ENCODE data around the gene MDM1. TPM values are rescaled to one million over a fixed set of nuclear protein-coding genes. Genes with fewer than 3 reads are reported as not detected.

Gene MDM1
- total and polyA plus RNA-seq, 8 donors: 3.9 to 41.4 (median 12.0) TPM

DNA sequence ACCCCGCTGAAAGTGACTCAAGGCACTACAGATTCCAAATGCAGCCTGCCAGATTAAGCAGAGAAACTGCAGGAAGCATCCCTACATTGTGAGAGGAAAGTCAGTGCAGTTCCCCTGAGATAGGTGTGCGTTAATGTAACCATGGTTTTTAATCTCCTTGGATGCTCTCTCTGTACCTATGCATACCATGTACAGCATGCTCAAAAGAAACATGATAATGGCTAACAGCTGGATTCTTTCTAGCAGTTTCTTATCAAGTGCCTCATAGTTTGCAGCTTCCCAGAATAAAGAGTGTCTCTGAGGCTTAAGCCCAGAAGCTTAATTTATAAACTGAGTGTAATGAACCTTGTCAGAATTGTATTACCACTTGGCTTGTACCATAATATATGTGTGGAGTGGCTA is 17.1 kb upstream of the MDM1 start:
- Histone ChIP-seq H3K36me3 (no peaks in the 10 kb centered on the region), H3K27me3 (no peaks in the 10 kb centered on the region), H3K27ac (no peak overlapping the region), H3K4me1 (peaks cover 0 to 19% (median 5%) of the 10 kb centered on the region in 4 donors), H3K9me3 (no peaks in the 10 kb centered on the region), H3K4me3 (no peak overlapping the region)
- peak in 1 of 2 donors; percentile 40 for DNase-seq
- WGBS, 5 donors: 34 to 61% (median 54%) methylated on average over 2 of the region's 2 CpGs
- intact Hi-C loops (cut with DNase I; ENCODE audit: low total_unique reads): no loop called here
- no peak for TF ChIP-seq POLR2A (IDR thresholded peaks at IDR 0.05)
- TF ChIP-seq, protein P1, sequence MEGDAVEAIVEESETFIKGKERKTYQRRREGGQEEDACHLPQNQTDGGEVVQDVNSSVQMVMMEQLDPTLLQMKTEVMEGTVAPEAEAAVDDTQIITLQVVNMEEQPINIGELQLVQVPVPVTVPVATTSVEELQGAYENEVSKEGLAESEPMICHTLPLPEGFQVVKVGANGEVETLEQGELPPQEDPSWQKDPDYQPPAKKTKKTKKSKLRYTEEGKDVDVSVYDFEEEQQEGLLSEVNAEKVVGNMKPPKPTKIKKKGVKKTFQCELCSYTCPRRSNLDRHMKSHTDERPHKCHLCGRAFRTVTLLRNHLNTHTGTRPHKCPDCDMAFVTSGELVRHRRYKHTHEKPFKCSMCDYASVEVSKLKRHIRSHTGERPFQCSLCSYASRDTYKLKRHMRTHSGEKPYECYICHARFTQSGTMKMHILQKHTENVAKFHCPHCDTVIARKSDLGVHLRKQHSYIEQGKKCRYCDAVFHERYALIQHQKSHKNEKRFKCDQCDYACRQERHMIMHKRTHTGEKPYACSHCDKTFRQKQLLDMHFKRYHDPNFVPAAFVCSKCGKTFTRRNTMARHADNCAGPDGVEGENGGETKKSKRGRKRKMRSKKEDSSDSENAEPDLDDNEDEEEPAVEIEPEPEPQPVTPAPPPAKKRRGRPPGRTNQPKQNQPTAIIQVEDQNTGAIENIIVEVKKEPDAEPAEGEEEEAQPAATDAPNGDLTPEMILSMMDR (IDR thresholded peaks at IDR 0.05): no peak
- TF ChIP-seq EP300 (IDR thresholded peaks at IDR 0.05): no peak
- TF ChIP-seq POLR2AphosphoS5 (IDR thresholded peaks at IDR 0.05): no peak

DNA sequence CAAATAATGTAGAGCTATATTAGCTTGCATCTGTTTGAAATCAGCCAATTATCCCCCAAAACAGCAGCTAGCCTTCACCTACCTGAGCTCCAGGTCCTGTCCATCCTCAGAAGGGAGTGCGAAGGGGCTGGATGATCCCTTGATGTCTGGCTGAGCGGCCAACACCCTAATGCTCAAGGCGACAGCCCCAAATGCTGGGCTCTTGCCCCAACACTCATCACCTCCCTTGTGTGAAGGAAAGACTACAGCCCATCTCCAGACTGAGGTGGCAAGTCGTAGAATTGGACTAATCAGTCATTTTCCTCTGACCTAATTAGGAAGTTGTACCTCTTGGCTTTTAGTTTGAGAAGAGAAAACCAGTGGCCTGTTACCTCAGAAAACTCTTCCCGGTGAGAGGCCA is 16.3 kb upstream of the MDM1 start:
- H3K27me3 ChIP-seq: no peaks in the 10 kb centered on the region
- no peaks in the 10 kb centered on the region for H3K9me3 ChIP-seq
- intact Hi-C loops (cut with DNase I; ENCODE audit: low total_unique reads): no loop called here
- no peak overlapping the region for H3K27ac ChIP-seq
- H3K36me3 ChIP-seq: no peaks in the 10 kb centered on the region
- peaks cover 0 to 19% (median 5%) of the 10 kb centered on the region in 4 donors for H3K4me1 ChIP-seq
- DNase-seq: no peak
- no peak for TF ChIP-seq EP300 (IDR thresholded peaks at IDR 0.05)
- no peak for TF ChIP-seq POLR2A (IDR thresholded peaks at IDR 0.05)
- TF ChIP-seq, protein P1 (IDR thresholded peaks at IDR 0.05): no peak
- H3K4me3 ChIP-seq: no peak overlapping the region
- WGBS, 5 donors: 86 to 91% (median 89%) methylated on average over 5 of the region's 5 CpGs

DNA sequence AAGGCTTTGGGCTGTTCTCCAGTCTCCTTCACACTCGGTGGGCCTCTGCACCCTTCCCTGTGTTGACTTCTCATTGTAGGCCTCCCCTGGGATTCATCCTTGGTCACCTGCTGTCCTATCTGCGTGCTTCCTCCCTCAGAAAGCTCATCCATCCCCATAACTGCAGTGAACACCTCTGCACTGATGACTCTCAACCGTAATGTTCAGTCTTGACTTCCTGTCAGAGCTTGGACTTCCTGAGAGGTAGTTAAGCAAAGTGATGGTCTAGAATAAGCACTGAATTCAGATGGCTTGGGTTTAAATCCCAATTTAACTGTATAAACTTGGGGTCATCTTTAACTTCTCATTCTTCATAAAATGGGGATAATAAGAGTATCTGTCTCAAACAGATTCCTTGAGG is 13.6 kb upstream of the MDM1 start:
- Histone ChIP-seq H3K4me1 (peaks cover 0 to 19% (median 5%) of the 10 kb centered on the region in 4 donors), H3K27me3 (no peaks in the 10 kb centered on the region), H3K4me3 (no peak overlapping the region), H3K27ac (no peak overlapping the region), H3K9me3 (no peaks in the 10 kb centered on the region), H3K36me3 (no peaks in the 10 kb centered on the region)
- TF ChIP-seq EP300 (IDR thresholded peaks at IDR 0.05): no peak
- TF ChIP-seq POLR2A (IDR thresholded peaks at IDR 0.05): no peak
- TF ChIP-seq, protein P1 (IDR thresholded peaks at IDR 0.05): no peak
- no peak for TF ChIP-seq POLR2AphosphoS5 (IDR thresholded peaks at IDR 0.05)
- WGBS, 5 donors: 57 to 79% (median 65%) methylated on average over 3 of the region's 3 CpGs
- DNase-seq: no peak
- intact Hi-C loops (cut with DNase I; ENCODE audit: low total_unique reads): no loop called here

DNA sequence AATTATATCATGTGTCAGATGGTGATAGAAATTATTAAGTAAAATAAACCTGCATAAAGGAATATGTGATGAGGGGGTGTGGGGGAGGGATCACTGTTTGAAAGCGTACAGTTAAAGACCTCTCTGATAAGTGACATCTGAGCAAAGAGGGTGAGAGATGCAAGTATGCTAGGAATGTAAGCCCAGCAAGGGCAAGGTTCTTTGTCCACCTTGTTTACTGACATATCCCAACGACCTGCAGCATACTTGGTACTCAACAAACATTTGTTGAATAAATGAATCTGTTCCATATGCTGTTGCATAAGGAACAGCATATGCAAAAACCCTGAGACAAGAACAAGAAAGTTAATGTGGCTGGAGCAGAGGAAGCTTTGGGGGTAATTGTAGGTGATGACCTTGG is 12.0 kb upstream of the MDM1 start:
- H3K4me3 ChIP-seq: no peak overlapping the region
- 28 to 40% (median 35%) methylated on average over 2 of the region's 2 CpGs for WGBS, 5 donors
- H3K27ac ChIP-seq: no peak overlapping the region
- H3K4me1 ChIP-seq: peaks cover 0 to 11% (median 4%) of the 10 kb centered on the region in 4 donors
- TF ChIP-seq, protein P1 (IDR thresholded peaks at IDR 0.05): no peak
- no peak for DNase-seq
- H3K36me3 ChIP-seq: no peaks in the 10 kb centered on the region
- H3K9me3 ChIP-seq: no peaks in the 10 kb centered on the region
- H3K27me3 ChIP-seq: no peaks in the 10 kb centered on the region
- intact Hi-C loops (cut with DNase I; ENCODE audit: low total_unique reads): no loop called here

Measured in stomach (tissue), 9 donors.